ENCODE results near the gene ZNF174.

GRCh38 chr16:3457434-3458252, 56.6 kb downstream of the ZNF174 start:
- TF ChIP-seq, protein P1, sequence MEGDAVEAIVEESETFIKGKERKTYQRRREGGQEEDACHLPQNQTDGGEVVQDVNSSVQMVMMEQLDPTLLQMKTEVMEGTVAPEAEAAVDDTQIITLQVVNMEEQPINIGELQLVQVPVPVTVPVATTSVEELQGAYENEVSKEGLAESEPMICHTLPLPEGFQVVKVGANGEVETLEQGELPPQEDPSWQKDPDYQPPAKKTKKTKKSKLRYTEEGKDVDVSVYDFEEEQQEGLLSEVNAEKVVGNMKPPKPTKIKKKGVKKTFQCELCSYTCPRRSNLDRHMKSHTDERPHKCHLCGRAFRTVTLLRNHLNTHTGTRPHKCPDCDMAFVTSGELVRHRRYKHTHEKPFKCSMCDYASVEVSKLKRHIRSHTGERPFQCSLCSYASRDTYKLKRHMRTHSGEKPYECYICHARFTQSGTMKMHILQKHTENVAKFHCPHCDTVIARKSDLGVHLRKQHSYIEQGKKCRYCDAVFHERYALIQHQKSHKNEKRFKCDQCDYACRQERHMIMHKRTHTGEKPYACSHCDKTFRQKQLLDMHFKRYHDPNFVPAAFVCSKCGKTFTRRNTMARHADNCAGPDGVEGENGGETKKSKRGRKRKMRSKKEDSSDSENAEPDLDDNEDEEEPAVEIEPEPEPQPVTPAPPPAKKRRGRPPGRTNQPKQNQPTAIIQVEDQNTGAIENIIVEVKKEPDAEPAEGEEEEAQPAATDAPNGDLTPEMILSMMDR (IDR thresholded peaks at IDR 0.05), result peak in 3 of 6 experiments; percentile 45 to 58 (median 49)
- peak in 1 of 2 donors; percentile 58 for TF ChIP-seq POLR2A (IDR thresholded peaks at IDR 0.05)
